ENCODE measurements around the gene VSTM2L.

DNA sequence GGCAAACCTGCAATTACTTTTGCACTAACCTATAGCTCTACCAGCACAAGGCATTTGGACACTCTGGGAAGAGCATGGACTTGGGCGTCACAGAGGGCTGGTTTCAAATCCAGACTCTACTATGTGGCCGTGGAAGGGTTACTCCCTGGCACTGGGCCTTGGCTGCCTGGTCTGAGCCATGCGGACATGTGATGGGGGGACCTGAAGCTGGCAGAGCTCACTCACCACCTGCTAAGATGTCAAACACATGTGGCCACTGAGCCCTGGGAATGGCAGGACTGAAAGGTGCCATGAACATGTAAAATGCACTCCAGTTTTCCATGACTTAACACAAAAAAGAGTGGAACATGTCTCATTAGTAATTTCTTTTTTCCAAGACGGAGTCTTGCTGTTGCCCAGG lies 23.7 kb downstream of the VSTM2L start:
- TF ChIP-seq EZH2 (IDR thresholded peaks at IDR 0.05; ENCODE audit: insufficient read depth, poor library complexity, severe bottlenecking) (no peak), EZH2phosphoT487 (IDR thresholded peaks at IDR 0.05; ENCODE audit: insufficient read depth, low read depth) (no peak)

All from GM23248 (cell line).